Activated naive CD8-positive, alpha-beta T cell treated with anti-CD3 and anti-CD28 coated beads for 36 hours (primary cell): ENCODE data around the gene MRPL21. TPM values are rescaled to one million over a fixed set of nuclear protein-coding genes. Genes with fewer than 3 reads are reported as not detected.

ENCODE experiments used
- DNase-seq: peaks from one replicate; pipeline ENCODE4 v3.0.0; 2021
- H3K27ac Mint-ChIP-seq: one replicate; pipeline ENCODE4 v1.8.0; 2022; ENCODE audit warnings: mild to moderate bottlenecking, moderate library complexity, mixed read lengths
- H3K27me3 Mint-ChIP-seq: one replicate; pipeline ENCODE4 v1.8.0; 2022; ENCODE audit warnings: mild to moderate bottlenecking, mixed read lengths
- H3K36me3 Mint-ChIP-seq: one replicate; pipeline ENCODE4 v1.8.0; 2021; ENCODE audit warnings: mild to moderate bottlenecking, mixed read lengths
- H3K4me1 Mint-ChIP-seq: one replicate; pipeline ENCODE4 v1.8.0; 2021; ENCODE audit warnings: mixed read lengths
- H3K4me3 Mint-ChIP-seq: one replicate; pipeline ENCODE4 v1.8.0; 2022; ENCODE audit warnings: mild to moderate bottlenecking, moderate library complexity, mixed read lengths
- H3K9me3 Mint-ChIP-seq: one replicate; pipeline ENCODE4 v1.8.0; 2022; ENCODE audit warnings: mixed read lengths
- total RNA-seq, 2 experiments: library from RNA; stranded (reverse); gene quantifications; one replicate each; pipeline ENCODE4 v1.2.3, GENCODE V29; 2021

Gene MRPL21
- total RNA-seq, 2 experiments from 2014 or later: 118 to 127 TPM

GRCh38 chr11:68929135-68929534 lies 25.5 kb upstream of the MRPL21 start:
- Mint-ChIP-seq H3K4me1 (peaks cover 2% of the 10 kb centered on the region), H3K27ac (no peak overlapping the region), H3K27me3 (no peaks in the 10 kb centered on the region), H3K4me3 (no peak overlapping the region), H3K36me3 (peaks cover 47% of the 10 kb centered on the region), H3K9me3 (peaks cover 14% of the 10 kb centered on the region)
- no peak for DNase-seq

DNA sequence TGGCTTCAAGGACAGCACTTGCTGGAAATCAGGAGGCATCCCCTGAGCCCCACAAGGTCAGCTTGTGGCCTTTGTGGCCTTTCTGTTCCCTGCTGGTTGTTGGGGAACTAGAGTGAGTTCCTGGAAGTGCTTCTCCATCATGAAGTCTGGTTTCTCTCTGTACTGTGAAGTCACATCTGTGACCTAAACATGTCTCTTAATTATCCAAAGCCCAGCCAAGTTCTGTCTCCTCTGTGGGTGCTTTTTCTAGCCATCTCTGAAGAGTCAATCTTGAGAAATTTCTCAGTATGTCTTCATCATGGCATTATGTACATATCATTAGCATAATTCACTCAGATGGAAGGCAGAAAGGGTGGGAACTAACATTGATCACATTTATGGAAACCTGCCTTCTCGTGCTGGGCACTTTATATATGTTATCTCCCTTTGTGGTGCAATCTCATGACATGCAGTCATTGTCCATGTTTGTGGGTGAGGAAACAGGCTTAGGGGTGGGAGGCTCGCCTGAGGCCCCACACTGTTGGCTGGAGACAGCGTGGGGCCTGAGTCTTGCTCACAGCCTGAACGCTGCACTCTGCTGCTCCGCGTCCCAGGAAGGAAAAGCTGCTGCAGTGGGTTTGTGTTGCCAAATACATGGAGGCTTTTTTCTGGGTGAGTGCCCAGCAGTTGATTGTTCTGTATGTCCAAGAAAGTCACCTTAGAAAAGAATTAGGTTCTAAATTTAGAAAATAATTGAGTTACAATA lies 24.7 kb upstream of the MRPL21 start:
- Mint-ChIP-seq H3K9me3 (peaks cover 18% of the 10 kb centered on the region), H3K27me3 (no peaks in the 10 kb centered on the region), H3K36me3 (peaks cover 55% of the 10 kb centered on the region), H3K4me1 (peaks cover 2% of the 10 kb centered on the region), H3K27ac (no peak overlapping the region), H3K4me3 (no peak overlapping the region)
- DNase-seq: no peak

- Mint-ChIP-seq H3K4me1 (peaks cover 2% of the 10 kb centered on the region), H3K36me3 (peaks cover 62% of the 10 kb centered on the region), H3K4me3 (no peak overlapping the region), H3K27ac (no peak overlapping the region), H3K27me3 (no peaks in the 10 kb centered on the region), H3K9me3 (peaks cover 18% of the 10 kb centered on the region)
- no peak for DNase-seq
Observed at GRCh38 chr11:68927280-68928135, 23.9 kb upstream of the MRPL21 start.

- Mint-ChIP-seq H3K27me3 (no peaks in the 10 kb centered on the region), H3K4me1 (peaks cover 2% of the 10 kb centered on the region), H3K4me3 (no peak overlapping the region), H3K27ac (no peak overlapping the region), H3K36me3 (peaks cover 70% of the 10 kb centered on the region), H3K9me3 (peaks cover 18% of the 10 kb centered on the region)
- DNase-seq: no peak
Observed at GRCh38 chr11:68925611-68926010, 22.0 kb upstream of the MRPL21 start.

- H3K4me3 Mint-ChIP-seq: no peak overlapping the region
- H3K27ac Mint-ChIP-seq: no peak overlapping the region
- peaks cover 65% of the 10 kb centered on the region for H3K36me3 Mint-ChIP-seq
- H3K27me3 Mint-ChIP-seq: no peaks in the 10 kb centered on the region
- peaks cover 18% of the 10 kb centered on the region for H3K9me3 Mint-ChIP-seq
- no peak for DNase-seq
- peaks cover 2% of the 10 kb centered on the region for H3K4me1 Mint-ChIP-seq
Observed at GRCh38 chr11:68924073-68924925, 20.7 kb upstream of the MRPL21 start.

DNA sequence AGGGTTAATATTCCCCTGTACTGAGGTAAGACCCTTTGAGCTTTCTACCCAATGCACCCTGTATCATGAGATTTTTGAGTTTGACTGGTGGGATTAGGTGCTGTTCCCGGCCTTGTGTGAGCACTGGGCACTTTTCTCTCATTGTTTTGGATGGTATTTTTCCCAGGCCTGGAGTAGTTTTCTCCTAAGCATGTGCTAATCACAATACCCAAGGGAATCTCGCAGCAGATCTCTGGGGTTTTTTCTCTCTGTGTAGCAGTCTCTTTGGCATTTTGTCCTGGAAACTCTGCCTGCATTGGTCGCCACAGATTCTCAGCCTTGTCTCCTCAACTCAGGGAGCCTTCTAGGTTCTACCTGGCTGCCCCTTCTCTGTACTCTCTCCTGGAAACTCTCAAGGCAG lies 20.0 kb upstream of the MRPL21 start:
- peaks cover 2% of the 10 kb centered on the region for H3K4me1 Mint-ChIP-seq
- H3K9me3 Mint-ChIP-seq: peaks cover 18% of the 10 kb centered on the region
- H3K27ac Mint-ChIP-seq: no peak overlapping the region
- no peak for DNase-seq
- peaks cover 69% of the 10 kb centered on the region for H3K36me3 Mint-ChIP-seq
- no peaks in the 10 kb centered on the region for H3K27me3 Mint-ChIP-seq
- no peak overlapping the region for H3K4me3 Mint-ChIP-seq

- no peaks in the 10 kb centered on the region for H3K27me3 Mint-ChIP-seq
- no peak for DNase-seq
- no peaks in the 10 kb centered on the region for H3K4me1 Mint-ChIP-seq
- H3K36me3 Mint-ChIP-seq: peaks cover 16% of the 10 kb centered on the region
- H3K4me3 Mint-ChIP-seq: no peak overlapping the region
- no peaks in the 10 kb centered on the region for H3K9me3 Mint-ChIP-seq
- no peak overlapping the region for H3K27ac Mint-ChIP-seq
Observed at GRCh38 chr11:68916439-68916838, 12.8 kb upstream of the MRPL21 start.

- Mint-ChIP-seq H3K27me3 (no peaks in the 10 kb centered on the region), H3K4me3 (no peak overlapping the region), H3K36me3 (peaks cover 16% of the 10 kb centered on the region), H3K9me3 (no peaks in the 10 kb centered on the region), H3K4me1 (no peaks in the 10 kb centered on the region), H3K27ac (no peak overlapping the region)
- DNase-seq: no peak
Observed at GRCh38 chr11:68914761-68915160, 11.1 kb upstream of the MRPL21 start.

DNA sequence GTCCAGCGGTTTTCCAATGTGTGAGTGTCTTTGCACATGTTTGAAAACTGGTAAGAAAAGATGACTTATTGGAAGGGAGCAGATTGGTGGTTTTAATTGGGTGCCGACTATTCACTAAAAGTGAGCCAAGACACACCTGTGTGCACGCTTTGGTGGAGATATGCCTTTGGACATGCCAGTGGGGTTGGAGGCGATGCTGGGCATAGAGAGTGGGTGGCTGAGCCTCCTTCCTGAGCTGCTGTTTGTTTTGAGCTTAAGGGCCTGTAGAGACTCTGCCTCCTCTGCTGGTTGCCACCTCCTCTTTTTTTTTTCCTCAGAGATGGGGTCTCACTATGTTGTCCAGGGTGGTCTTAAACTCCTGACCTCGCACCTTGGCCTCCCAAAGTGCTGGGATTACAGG lies 9.6 kb upstream of the MRPL21 start:
- Mint-ChIP-seq H3K4me1 (no peaks in the 10 kb centered on the region), H3K9me3 (no peaks in the 10 kb centered on the region), H3K4me3 (no peak overlapping the region), H3K36me3 (peaks cover 13% of the 10 kb centered on the region), H3K27me3 (no peaks in the 10 kb centered on the region), H3K27ac (no peak overlapping the region)
- no peak for DNase-seq

GRCh38 chr11:68912254-68912653 lies 8.6 kb upstream of the MRPL21 start:
- DNase-seq: no peak
- no peak overlapping the region for H3K4me3 Mint-ChIP-seq
- no peaks in the 10 kb centered on the region for H3K9me3 Mint-ChIP-seq
- no peak overlapping the region for H3K27ac Mint-ChIP-seq
- H3K4me1 Mint-ChIP-seq: no peaks in the 10 kb centered on the region
- H3K36me3 Mint-ChIP-seq: peaks cover 15% of the 10 kb centered on the region
- H3K27me3 Mint-ChIP-seq: no peaks in the 10 kb centered on the region

DNA sequence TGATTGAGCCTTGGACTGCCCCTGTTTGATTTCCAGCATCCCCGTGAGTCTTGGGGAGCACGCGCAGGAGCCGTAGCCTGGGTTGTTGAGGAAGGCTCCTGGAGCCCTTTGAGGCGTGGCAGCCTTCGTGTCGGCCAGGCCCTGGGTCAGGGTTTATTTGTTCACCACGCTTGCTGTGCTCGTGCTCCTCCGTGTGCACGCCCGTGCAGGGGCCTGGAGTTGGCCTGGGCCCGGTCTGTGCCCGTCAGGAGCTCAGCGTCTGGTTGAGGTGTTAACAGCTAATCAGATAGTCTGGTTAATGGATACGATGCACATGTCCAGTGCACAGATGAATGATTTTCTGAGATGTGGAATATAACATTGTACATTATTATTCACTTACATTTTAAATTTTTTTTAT lies 8.1 kb upstream of the MRPL21 start:
- Mint-ChIP-seq H3K27ac (no peak overlapping the region), H3K9me3 (no peaks in the 10 kb centered on the region), H3K27me3 (no peaks in the 10 kb centered on the region), H3K4me1 (no peaks in the 10 kb centered on the region), H3K36me3 (peaks cover 15% of the 10 kb centered on the region), H3K4me3 (no peak overlapping the region)
- DNase-seq: no peak

DNA sequence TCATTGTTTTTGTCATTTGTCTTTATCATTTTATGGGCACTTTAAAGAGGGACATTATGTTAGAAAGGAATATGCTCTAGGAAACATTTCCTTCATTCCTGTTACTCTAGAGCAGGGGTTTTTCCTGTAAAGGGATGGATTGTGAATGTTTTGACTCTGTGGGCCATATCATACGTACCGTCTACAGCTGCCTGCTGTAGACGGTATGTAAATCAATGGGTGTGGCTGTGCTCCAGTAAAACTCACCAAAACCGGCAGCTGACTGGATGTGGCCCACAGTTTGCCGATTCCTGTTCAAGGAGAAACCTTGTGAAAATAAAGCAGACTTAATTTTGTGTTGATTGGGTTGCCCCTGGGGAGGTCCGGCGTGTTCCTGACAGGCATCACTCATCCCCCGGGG lies 7.3 kb upstream of the MRPL21 start:
- Mint-ChIP-seq H3K36me3 (peaks cover 15% of the 10 kb centered on the region), H3K27me3 (no peaks in the 10 kb centered on the region), H3K9me3 (no peaks in the 10 kb centered on the region), H3K27ac (no peak overlapping the region), H3K4me1 (no peaks in the 10 kb centered on the region), H3K4me3 (no peak overlapping the region)
- DNase-seq: no peak

DNA sequence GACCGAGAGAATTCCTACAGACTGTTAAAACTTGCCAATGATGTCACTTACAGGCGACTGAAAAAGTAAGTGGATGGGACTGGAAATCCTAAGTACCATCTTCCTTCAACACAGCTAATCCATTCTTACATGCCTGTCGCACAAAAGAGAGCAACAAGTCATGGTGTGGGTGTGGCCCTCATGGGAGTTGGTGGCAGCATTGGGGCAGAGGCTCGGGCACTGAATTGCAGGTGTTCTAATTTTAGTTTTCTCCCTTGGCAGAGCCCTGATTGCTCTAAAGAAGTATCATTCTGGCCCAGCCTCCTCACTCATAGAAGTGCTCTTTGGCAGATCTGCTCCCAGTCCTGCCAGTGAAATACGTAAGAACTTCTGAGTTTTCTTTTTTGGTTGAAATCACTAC lies 4.6 kb upstream of the MRPL21 start:
- Mint-ChIP-seq H3K4me3 (no peak overlapping the region), H3K36me3 (peaks cover 16% of the 10 kb centered on the region)

GRCh38 chr11:68905421-68906360 lies 2.1 kb upstream of the MRPL21 start:
- peak overlapping the region; percentile 99 for H3K4me3 Mint-ChIP-seq
- DNase-seq: no peak
- peaks cover 31% of the 10 kb centered on the region for H3K4me1 Mint-ChIP-seq
- peak overlapping the region; percentile 23 for H3K27ac Mint-ChIP-seq
- H3K27me3 Mint-ChIP-seq: no peaks in the 10 kb centered on the region
- peaks cover 19% of the 10 kb centered on the region for H3K36me3 Mint-ChIP-seq
- no peaks in the 10 kb centered on the region for H3K9me3 Mint-ChIP-seq

More for the DNA sequence above, 4.6 kb upstream of the MRPL21 start:
- no peaks in the 10 kb centered on the region for H3K9me3 Mint-ChIP-seq
- no peaks in the 10 kb centered on the region for H3K27me3 Mint-ChIP-seq
- no peak overlapping the region for H3K27ac Mint-ChIP-seq
- peaks cover 11% of the 10 kb centered on the region for H3K4me1 Mint-ChIP-seq
- no peak for DNase-seq
